ENCODE results near the gene EEF2K.

The EEF2K gene

DNA sequence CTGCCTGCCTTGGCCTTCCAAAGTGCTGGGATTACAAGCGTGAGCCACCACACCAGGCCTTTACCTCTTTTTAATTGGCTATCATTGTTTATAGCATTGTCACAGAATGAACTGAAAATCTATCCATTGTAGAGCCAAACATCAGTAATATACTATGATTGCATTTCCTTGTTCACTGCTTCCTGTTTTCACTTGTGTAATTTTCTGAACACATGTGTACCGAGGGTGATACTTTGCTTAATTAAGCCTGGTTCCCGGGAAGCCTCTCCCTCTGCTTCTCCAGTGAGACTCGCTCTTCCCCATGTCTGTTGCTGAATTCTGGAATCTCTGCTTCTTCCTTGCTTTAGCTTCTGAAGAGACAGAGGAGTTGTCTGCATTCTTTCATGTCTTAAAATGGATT, 124.2 kb downstream of the EEF2K start:
- no peaks in the 10 kb centered on the region for H3K9me2 ChIP-seq (replicated peaks; ENCODE audit: low read depth, low read length)
- H2AFZ ChIP-seq (ENCODE audit: low read length): no peak overlapping the region
- peaks cover 73% of the 10 kb centered on the region; the same call in 1 of the 2 replicates for H3K36me3 ChIP-seq (ENCODE audit: insufficient read depth, low read length)
- H3K4me2 ChIP-seq (ENCODE audit: low read depth, low read length, poor library complexity, severe bottlenecking): no peak overlapping the region
- no peaks in the 10 kb centered on the region for H3K79me2 ChIP-seq (ENCODE audit: insufficient read depth, low read length)
- H3F3A ChIP-seq (ENCODE audit: low read depth): no peaks in the 10 kb centered on the region
- no peaks in the 10 kb centered on the region for H4K20me1 ChIP-seq (ENCODE audit: insufficient read depth, low read length, poor library complexity, severe bottlenecking)
- TF ChIP-seq, protein P1, sequence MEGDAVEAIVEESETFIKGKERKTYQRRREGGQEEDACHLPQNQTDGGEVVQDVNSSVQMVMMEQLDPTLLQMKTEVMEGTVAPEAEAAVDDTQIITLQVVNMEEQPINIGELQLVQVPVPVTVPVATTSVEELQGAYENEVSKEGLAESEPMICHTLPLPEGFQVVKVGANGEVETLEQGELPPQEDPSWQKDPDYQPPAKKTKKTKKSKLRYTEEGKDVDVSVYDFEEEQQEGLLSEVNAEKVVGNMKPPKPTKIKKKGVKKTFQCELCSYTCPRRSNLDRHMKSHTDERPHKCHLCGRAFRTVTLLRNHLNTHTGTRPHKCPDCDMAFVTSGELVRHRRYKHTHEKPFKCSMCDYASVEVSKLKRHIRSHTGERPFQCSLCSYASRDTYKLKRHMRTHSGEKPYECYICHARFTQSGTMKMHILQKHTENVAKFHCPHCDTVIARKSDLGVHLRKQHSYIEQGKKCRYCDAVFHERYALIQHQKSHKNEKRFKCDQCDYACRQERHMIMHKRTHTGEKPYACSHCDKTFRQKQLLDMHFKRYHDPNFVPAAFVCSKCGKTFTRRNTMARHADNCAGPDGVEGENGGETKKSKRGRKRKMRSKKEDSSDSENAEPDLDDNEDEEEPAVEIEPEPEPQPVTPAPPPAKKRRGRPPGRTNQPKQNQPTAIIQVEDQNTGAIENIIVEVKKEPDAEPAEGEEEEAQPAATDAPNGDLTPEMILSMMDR (conservative IDR thresholded peaks at IDR 0.05; ENCODE audit: low read length): no peak
- TF ChIP-seq EZH2phosphoT487 (IDR thresholded peaks at IDR 0.05; ENCODE audit: borderline replicate concordance): no peak
- H3K9me3 ChIP-seq (ENCODE audit: insufficient read depth, low read depth, low read length): no peaks in the 10 kb centered on the region
- no peaks in the 10 kb centered on the region for H3K4me1 ChIP-seq (ENCODE audit: insufficient read depth, low read length, poor library complexity, severe bottlenecking)
- no peaks in the 10 kb centered on the region for H3K27me3 ChIP-seq (ENCODE audit: insufficient read depth, low read length, poor library complexity, severe bottlenecking)
- no peak overlapping the region for H3K4me3 ChIP-seq (ENCODE audit: low read length, poor library complexity, severe bottlenecking)
- H3K9ac ChIP-seq (ENCODE audit: low read depth, low read length, poor library complexity, severe bottlenecking): no peak overlapping the region

DNA sequence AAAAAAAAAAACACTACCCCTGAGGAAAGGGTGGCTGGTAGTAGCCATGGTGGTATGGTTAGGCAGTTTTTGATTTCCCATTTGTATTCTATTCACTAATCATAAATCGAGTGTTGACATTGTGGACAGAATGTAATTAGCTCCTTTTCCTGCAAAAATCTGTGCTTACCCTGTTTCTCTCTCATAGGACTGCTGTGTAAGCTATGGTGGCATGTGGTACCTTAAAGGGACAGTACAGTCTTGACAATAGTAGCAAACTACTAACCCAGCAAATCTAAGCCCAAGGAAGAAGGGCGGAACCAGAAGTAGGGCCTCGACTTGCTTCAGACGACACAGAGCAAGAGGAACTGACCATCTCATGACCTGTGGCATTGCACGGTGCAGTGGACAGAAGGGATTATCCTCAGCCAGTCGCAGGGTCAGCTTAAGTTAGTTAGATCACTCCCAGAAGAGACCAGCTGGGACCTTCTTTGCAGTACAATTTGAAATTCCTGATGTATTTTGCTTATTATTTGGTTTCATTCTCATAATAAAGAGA, 127.4 kb downstream of the EEF2K start:
- Histone ChIP-seq H3K4me1 (ENCODE audit: insufficient read depth, low read length, poor library complexity, severe bottlenecking) (no peaks in the 10 kb centered on the region), H3K27me3 (ENCODE audit: insufficient read depth, low read length, poor library complexity, severe bottlenecking) (no peaks in the 10 kb centered on the region), H3K79me2 (ENCODE audit: insufficient read depth, low read length) (no peaks in the 10 kb centered on the region), H3K9me2 (replicated peaks; ENCODE audit: low read depth, low read length) (no peaks in the 10 kb centered on the region), H3K36me3 (ENCODE audit: insufficient read depth, low read length) (peaks cover 54% of the 10 kb centered on the region), H3F3A (ENCODE audit: low read depth) (no peaks in the 10 kb centered on the region), H4K20me1 (ENCODE audit: insufficient read depth, low read length, poor library complexity, severe bottlenecking) (no peaks in the 10 kb centered on the region), H3K9me3 (ENCODE audit: insufficient read depth, low read depth, low read length) (peaks cover 13% of the 10 kb centered on the region; the same call in 1 of the 2 replicates), H3K4me2 (ENCODE audit: low read depth, low read length, poor library complexity, severe bottlenecking) (no peak overlapping the region), H2AFZ (ENCODE audit: low read length) (no peak overlapping the region), H3K4me3 (ENCODE audit: low read length, poor library complexity, severe bottlenecking) (no peak overlapping the region), H3K9ac (ENCODE audit: low read depth, low read length, poor library complexity, severe bottlenecking) (no peak overlapping the region)
- TF ChIP-seq EZH2phosphoT487 (IDR thresholded peaks at IDR 0.05; ENCODE audit: borderline replicate concordance): no peak
- TF ChIP-seq, protein P1 (conservative IDR thresholded peaks at IDR 0.05; ENCODE audit: low read length): no peak

DNA sequence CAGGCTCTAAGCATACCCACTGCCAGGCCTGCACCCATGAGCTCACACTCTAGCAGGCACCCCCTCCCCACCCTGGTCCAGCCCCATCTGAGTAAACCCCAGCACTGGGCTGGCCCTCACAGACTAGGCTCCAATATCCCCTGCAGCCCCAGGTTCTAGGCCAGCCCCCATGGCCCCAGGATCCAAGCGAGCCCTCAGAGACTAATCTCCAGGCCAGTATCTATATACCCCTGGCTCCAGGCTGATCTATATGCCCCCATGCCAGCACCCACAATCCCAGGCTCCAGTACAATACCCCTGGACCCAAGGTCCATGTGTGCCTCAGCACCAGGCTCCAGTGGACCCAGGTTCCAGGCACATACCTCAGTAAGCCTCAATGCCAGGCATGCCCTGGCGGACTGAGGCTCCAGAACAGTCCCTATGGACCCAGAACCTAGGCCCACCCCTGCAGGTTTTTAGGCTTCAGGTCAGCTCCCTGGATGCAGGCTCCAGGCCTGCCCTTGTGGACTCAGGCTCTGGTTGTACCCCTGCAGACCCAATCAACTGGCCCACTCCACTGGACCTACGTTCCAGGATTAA, 129.7 kb downstream of the EEF2K start:
- Histone ChIP-seq H3K27me3 (ENCODE audit: insufficient read depth, low read length, poor library complexity, severe bottlenecking) (no peaks in the 10 kb centered on the region), H4K20me1 (ENCODE audit: insufficient read depth, low read length, poor library complexity, severe bottlenecking) (no peaks in the 10 kb centered on the region), H3K79me2 (ENCODE audit: insufficient read depth, low read length) (no peaks in the 10 kb centered on the region), H3K9me2 (replicated peaks; ENCODE audit: low read depth, low read length) (no peaks in the 10 kb centered on the region), H3K4me3 (ENCODE audit: low read length, poor library complexity, severe bottlenecking) (no peak overlapping the region), H3K36me3 (ENCODE audit: insufficient read depth, low read length) (peaks cover 48% of the 10 kb centered on the region), H3F3A (ENCODE audit: low read depth) (no peaks in the 10 kb centered on the region), H3K4me1 (ENCODE audit: insufficient read depth, low read length, poor library complexity, severe bottlenecking) (no peaks in the 10 kb centered on the region), H3K4me2 (ENCODE audit: low read depth, low read length, poor library complexity, severe bottlenecking) (no peak overlapping the region), H3K9ac (ENCODE audit: low read depth, low read length, poor library complexity, severe bottlenecking) (no peak overlapping the region), H3K9me3 (ENCODE audit: insufficient read depth, low read depth, low read length) (peaks cover 13% of the 10 kb centered on the region; the same call in 1 of the 2 replicates), H2AFZ (ENCODE audit: low read length) (no peak overlapping the region)
- no peak for TF ChIP-seq EZH2phosphoT487 (IDR thresholded peaks at IDR 0.05; ENCODE audit: borderline replicate concordance)
- TF ChIP-seq, protein P1 (conservative IDR thresholded peaks at IDR 0.05; ENCODE audit: low read length): no peak
